ENCODE results near the gene ZNF575. TPM values are rescaled to one million over a fixed set of nuclear protein-coding genes. Genes with fewer than 3 reads are reported as not detected.

The ZNF575 gene
- total and polyA plus RNA-seq, 12 donors: 0.22 to 2.9 (median 0.87) TPM; not detected in 2

- H3K36me3 ChIP-seq (replicated peaks in 1 of 2): peaks cover 0 to 1% of the 10 kb centered on the region in 2 donors
- 68 to 80% (median 73%) methylated on average over 9 of the region's 9 CpGs for WGBS, 4 donors
- peaks cover 10 to 17% of the 10 kb centered on the region in 2 donors for H3K4me1 ChIP-seq (replicated peaks in 1 of 2)
- no peak for DNase-seq
- H3K27ac ChIP-seq: no peak overlapping the region
- intact Hi-C loops (cut with DNase I): no loop called here
- no peaks in the 10 kb centered on the region for H3K27me3 ChIP-seq
- no peak overlapping the region for H3K4me3 ChIP-seq
- no peaks in the 10 kb centered on the region for H3K9me3 ChIP-seq (replicated peaks in 1 of 3)
- TF ChIP-seq POLR2A (IDR thresholded peaks at IDR 0.05): no peak
- TF ChIP-seq, protein P1, sequence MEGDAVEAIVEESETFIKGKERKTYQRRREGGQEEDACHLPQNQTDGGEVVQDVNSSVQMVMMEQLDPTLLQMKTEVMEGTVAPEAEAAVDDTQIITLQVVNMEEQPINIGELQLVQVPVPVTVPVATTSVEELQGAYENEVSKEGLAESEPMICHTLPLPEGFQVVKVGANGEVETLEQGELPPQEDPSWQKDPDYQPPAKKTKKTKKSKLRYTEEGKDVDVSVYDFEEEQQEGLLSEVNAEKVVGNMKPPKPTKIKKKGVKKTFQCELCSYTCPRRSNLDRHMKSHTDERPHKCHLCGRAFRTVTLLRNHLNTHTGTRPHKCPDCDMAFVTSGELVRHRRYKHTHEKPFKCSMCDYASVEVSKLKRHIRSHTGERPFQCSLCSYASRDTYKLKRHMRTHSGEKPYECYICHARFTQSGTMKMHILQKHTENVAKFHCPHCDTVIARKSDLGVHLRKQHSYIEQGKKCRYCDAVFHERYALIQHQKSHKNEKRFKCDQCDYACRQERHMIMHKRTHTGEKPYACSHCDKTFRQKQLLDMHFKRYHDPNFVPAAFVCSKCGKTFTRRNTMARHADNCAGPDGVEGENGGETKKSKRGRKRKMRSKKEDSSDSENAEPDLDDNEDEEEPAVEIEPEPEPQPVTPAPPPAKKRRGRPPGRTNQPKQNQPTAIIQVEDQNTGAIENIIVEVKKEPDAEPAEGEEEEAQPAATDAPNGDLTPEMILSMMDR (IDR thresholded peaks at IDR 0.05): no peak
Measured at GRCh38 chr19:43564800-43565199, 31.8 kb downstream of the ZNF575 start.

DNA sequence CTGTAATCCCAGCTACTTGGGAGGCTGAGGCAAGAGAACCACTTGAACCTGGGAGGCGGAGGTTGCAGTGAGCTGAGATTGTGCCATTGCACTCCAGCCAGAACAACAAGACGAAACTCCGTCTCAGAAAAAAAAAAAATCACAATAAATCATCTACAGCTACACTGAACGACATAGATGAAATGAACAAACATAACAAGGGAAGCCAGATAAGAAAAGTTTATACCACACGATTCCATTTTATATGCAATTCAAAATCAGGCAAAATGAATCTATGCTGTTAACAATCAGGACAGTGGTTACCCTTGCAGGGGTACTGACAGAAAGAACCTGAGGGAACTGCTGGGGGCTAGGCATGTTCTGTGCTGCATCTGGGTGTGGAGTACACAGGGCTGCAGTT is 36.7 kb downstream of the ZNF575 start:
- Histone ChIP-seq H3K27me3 (no peaks in the 10 kb centered on the region), H3K4me3 (no peak overlapping the region), H3K36me3 (replicated peaks in 1 of 2) (no peaks in the 10 kb centered on the region), H3K4me1 (replicated peaks in 1 of 2) (peaks cover 5 to 10% of the 10 kb centered on the region in 2 donors), H3K9me3 (replicated peaks in 1 of 3) (no peaks in the 10 kb centered on the region), H3K27ac (no peak overlapping the region)
- no peak for DNase-seq
- intact Hi-C loops (cut with DNase I): no loop called here
- 50 to 70% (median 57%) methylated on average over 5 of the region's 5 CpGs for WGBS, 4 donors
- TF ChIP-seq POLR2A (IDR thresholded peaks at IDR 0.05): no peak
- TF ChIP-seq, protein P1 (IDR thresholded peaks at IDR 0.05): no peak

DNA sequence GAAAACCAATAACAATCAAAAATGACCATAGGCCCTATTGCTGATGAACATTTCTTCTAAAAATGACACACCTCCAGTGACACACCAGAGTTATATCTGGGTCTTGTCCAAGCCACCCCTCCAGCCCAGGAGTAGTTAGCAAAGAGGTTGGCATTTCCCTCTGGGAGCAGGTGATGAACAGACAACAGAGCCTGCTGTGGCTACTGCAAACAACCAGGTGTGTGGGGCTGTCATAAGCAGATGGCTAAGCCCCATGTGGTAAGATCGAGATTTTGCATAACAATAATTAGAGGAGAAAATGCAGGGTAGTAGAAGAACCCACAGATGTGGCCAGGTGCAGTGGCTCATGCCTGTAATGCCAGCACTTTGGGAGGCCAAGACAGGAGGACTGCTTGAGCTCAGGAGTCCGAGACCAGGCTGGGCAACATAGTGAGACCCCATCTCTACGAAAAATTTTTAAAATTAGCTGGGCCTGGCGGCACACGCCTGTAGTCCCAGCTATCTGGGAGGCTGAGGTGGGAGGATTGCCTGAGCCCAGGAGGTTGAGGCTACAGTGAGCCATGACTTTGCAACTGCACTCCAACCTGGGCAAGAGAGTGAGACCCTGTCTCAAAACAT is 37.3 kb downstream of the ZNF575 start:
- no peak for TF ChIP-seq POLR2A (IDR thresholded peaks at IDR 0.05)
- TF ChIP-seq, protein P1 (IDR thresholded peaks at IDR 0.05): no peak
- H3K27me3 ChIP-seq: no peaks in the 10 kb centered on the region
- no peaks in the 10 kb centered on the region for H3K9me3 ChIP-seq (replicated peaks in 1 of 3)
- no peak overlapping the region for H3K27ac ChIP-seq
- no peaks in the 10 kb centered on the region for H3K36me3 ChIP-seq (replicated peaks in 1 of 2)
- no peak for DNase-seq
- H3K4me3 ChIP-seq: no peak overlapping the region
- intact Hi-C loops (cut with DNase I): no loop called here
- WGBS, 4 donors: 71 to 91% (median 82%) methylated on average over 3 to 5 of the region's 5 CpGs
- peaks cover 9 to 15% of the 10 kb centered on the region in 2 donors for H3K4me1 ChIP-seq (replicated peaks in 1 of 2)

DNA sequence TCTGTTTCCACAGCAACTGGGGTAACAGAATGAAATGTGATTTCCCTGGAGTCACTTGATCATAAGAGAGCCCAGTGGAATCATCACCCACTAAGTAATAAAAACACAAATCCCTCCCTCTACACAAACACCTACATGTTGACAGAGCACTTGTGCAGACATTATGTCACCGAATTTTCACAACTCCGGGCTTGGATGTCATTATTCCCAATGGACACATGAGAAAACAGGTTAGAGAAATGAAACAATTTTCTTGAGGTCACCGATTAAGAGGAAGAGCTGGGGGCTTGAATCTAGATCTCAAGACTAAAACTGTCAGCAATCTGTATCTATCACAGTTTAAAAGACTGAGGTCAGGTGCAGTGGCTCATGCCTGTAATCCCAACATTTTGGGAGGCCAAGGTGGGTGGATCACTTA is 39.2 kb downstream of the ZNF575 start:
- H3K9me3 ChIP-seq (replicated peaks in 1 of 3): no peaks in the 10 kb centered on the region
- H3K27ac ChIP-seq: no peak overlapping the region
- peaks cover 9 to 20% of the 10 kb centered on the region in 2 donors for H3K4me1 ChIP-seq (replicated peaks in 1 of 2)
- WGBS, 4 donors: 81 to 89% (median 83%) methylated on average over 3 of the region's 3 CpGs
- H3K27me3 ChIP-seq: no peaks in the 10 kb centered on the region
- no peak for TF ChIP-seq POLR2A (IDR thresholded peaks at IDR 0.05)
- TF ChIP-seq, protein P1 (IDR thresholded peaks at IDR 0.05): no peak
- H3K4me3 ChIP-seq: no peak overlapping the region
- no peak for DNase-seq
- H3K36me3 ChIP-seq (replicated peaks in 1 of 2): no peaks in the 10 kb centered on the region
- intact Hi-C loops (cut with DNase I): no loop called here
